GM18873 (cell line): ENCODE measurements around the gene ZGRF1.
"Not testable (repeated sequence)": the region's sequence is repeated elsewhere in the genome, so short reads cannot be mapped to it uniquely, and the experiment has no call there.

ENCODE experiments used
- ATAC-seq: cut with Tn5 transposase; IDR thresholded peaks from one replicate; pipeline ENCODE4 v1.9.1; 2021; ENCODE audit warnings: mild to moderate bottlenecking, moderate library complexity, moderate number of reproducible peaks; ENCODE audit not compliant: unreplicated experiment, low FRiP score

The ZGRF1 gene

GRCh38 chr4:112517911-112518310 is 118.8 kb downstream of the ZGRF1 start:
- ATAC-seq: no peak

- no peak for ATAC-seq
These were observed 119.6 kb downstream of the ZGRF1 start for GRCh38 chr4:112517067-112517634.

GRCh38 chr4:112516471-112517066 is 120.1 kb downstream of the ZGRF1 start:
- no peak for ATAC-seq

- no peak for ATAC-seq
These were observed 120.6 kb downstream of the ZGRF1 start, which contains the start of gene NEUROG2 for GRCh38 chr4:112516066-112516470. NEUROG2 (minus strand) TSS chr4:112516180; CDS start chr4:112515475, 705 bp downstream.

GRCh38 chr4:112515198-112516065 is 121.3 kb downstream of the ZGRF1 start:
- peak; percentile 41 for ATAC-seq

GRCh38 chr4:112514647-112515197 is 122.0 kb downstream of the ZGRF1 start:
- no peak for ATAC-seq

- ATAC-seq: no peak
These were observed 122.6 kb downstream of the ZGRF1 start for GRCh38 chr4:112513971-112514646.

GRCh38 chr4:112511803-112512118 is 124.9 kb downstream of the ZGRF1 start:
- ATAC-seq: no peak

GRCh38 chr4:112511093-112511802 is 125.5 kb downstream of the ZGRF1 start:
- no peak for ATAC-seq

GRCh38 chr4:112510291-112511092 is 126.2 kb downstream of the ZGRF1 start:
- ATAC-seq: no peak

GRCh38 chr4:112509243-112510141 is 127.2 kb downstream of the ZGRF1 start:
- ATAC-seq: no peak

- ATAC-seq: no peak
These were observed 128.4 kb downstream of the ZGRF1 start for GRCh38 chr4:112508356-112508755.

- ATAC-seq: no peak
These were observed 131.9 kb downstream of the ZGRF1 start for GRCh38 chr4:112504807-112505206.

GRCh38 chr4:112502871-112503270 is 133.8 kb downstream of the ZGRF1 start:
- no peak for ATAC-seq

- ATAC-seq: no peak
These were observed 144.4 kb downstream of the ZGRF1 start for GRCh38 chr4:112492321-112492720.

- ATAC-seq: not testable (repeated sequence)
These were observed 145.9 kb downstream of the ZGRF1 start for GRCh38 chr4:112490808-112491207.
